Measurements from ENCODE around the gene SMAD7. TPM values are rescaled to one million over a fixed set of nuclear protein-coding genes. Genes with fewer than 3 reads are reported as not detected.
A peak's percentile ranks its signal among the peaks of the same experiment; 100 is the strongest.

The SMAD7 gene
- total RNA-seq, 2 experiments from 2014 or later, result 244 to 254 TPM

GRCh38 chr18:48934723-48935432 is 15.9 kb downstream of the SMAD7 start:
- no peak overlapping the region for H3K27ac ChIP-seq (ENCODE audit: low read depth in 1 of 2, low read length in 2 of 2)

DNA sequence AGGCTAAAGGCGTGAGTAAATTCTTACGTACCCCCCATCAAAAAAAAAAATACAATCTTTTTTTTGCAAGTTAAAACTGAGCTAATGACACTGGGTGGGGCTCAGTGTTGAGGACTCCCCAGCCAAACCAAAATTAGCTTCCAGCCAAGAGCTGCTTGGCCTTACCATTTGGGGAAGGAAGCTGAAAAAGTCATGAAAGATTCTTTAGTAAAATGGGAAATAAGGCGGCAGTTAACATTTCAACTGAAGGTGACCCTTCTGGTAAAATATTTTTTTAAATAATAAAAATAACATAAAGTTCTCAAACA is 16.4 kb downstream of the SMAD7 start:
- Histone ChIP-seq H3K27me3 (ENCODE audit: control insufficient read depth in 1 of 2, insufficient read depth in 2 of 2, low read length in 2 of 2) (no peaks in the 10 kb centered on the region), H3K36me3 (ENCODE audit: insufficient read depth, low read length) (peaks cover 6% of the 10 kb centered on the region), H3K27ac (ENCODE audit: low read depth in 1 of 2, low read length in 2 of 2) (no peak overlapping the region), H3K4me3 (ENCODE audit: low read length) (peak overlapping the region; percentile 1), H3K9me3 (ENCODE audit: control insufficient read depth in 1 of 2, insufficient read depth in 1 of 2, low read length in 2 of 2) (no peaks in the 10 kb centered on the region), H3K4me1 (ENCODE audit: insufficient read depth, low read length) (peaks cover 88% of the 10 kb centered on the region)
- TF ChIP-seq CTCF (IDR thresholded peaks at IDR 0.05), result no peak
- no peak for DNase-seq
- CTCF ChIA-PET, result no interaction called here
- peak overlapping the region; percentile 29 for H3K27ac Mint-ChIP-seq
- POLR2A ChIA-PET, result interaction anchor here (3.0 kb wide), 1 partner anchor 14 kb away, joined by 12 read pairs; no protein-coding TSS in a partner anchor
- peaks cover 10% of the 10 kb centered on the region for H3K36me3 Mint-ChIP-seq (ENCODE audit: low read depth)
- peak overlapping the region; percentile 32 for H3K4me3 Mint-ChIP-seq
- intact Hi-C loops (cut with DNase I, micrococcal nuclease), result no loop called here
- H3K9me3 Mint-ChIP-seq, result no peaks in the 10 kb centered on the region
- H3K27me3 Mint-ChIP-seq, result no peaks in the 10 kb centered on the region
- no peak for ATAC-seq (ENCODE audit: poor library complexity)
- H3K4me1 Mint-ChIP-seq (ENCODE audit: low read depth), result peaks cover 92% of the 10 kb centered on the region

More at GRCh38 chr18:48934723-48935432, 15.9 kb downstream of the SMAD7 start:
- Mint-ChIP-seq H3K27me3 (no peaks in the 10 kb centered on the region), H3K27ac (peak overlapping the region; percentile 29), H3K4me3 (peak overlapping the region; percentile 46), H3K4me1 (ENCODE audit: low read depth) (peaks cover 92% of the 10 kb centered on the region), H3K36me3 (ENCODE audit: low read depth) (peaks cover 15% of the 10 kb centered on the region), H3K9me3 (no peaks in the 10 kb centered on the region)
- Histone ChIP-seq H3K36me3 (ENCODE audit: insufficient read depth, low read length) (peaks cover 6% of the 10 kb centered on the region), H3K9me3 (ENCODE audit: control insufficient read depth in 1 of 2, insufficient read depth in 1 of 2, low read length in 2 of 2) (no peaks in the 10 kb centered on the region), H3K4me1 (ENCODE audit: insufficient read depth, low read length) (peaks cover 88% of the 10 kb centered on the region), H3K4me3 (ENCODE audit: low read length) (peak overlapping the region; percentile 1), H3K27me3 (ENCODE audit: control insufficient read depth in 1 of 2, insufficient read depth in 2 of 2, low read length in 2 of 2) (no peaks in the 10 kb centered on the region)
- CTCF ChIA-PET, result no interaction called here
- no peak for TF ChIP-seq CTCF (IDR thresholded peaks at IDR 0.05)
- peak in 1 of 14 experiments; percentile 45 for DNase-seq
- no peak for ATAC-seq (ENCODE audit: poor library complexity)
- intact Hi-C loops (cut with DNase I, micrococcal nuclease), result no loop called here
- POLR2A ChIA-PET, result interaction anchor here (3.0 kb wide), 1 partner anchor 13 kb away, joined by 12 read pairs; no protein-coding TSS in a partner anchor

DNA sequence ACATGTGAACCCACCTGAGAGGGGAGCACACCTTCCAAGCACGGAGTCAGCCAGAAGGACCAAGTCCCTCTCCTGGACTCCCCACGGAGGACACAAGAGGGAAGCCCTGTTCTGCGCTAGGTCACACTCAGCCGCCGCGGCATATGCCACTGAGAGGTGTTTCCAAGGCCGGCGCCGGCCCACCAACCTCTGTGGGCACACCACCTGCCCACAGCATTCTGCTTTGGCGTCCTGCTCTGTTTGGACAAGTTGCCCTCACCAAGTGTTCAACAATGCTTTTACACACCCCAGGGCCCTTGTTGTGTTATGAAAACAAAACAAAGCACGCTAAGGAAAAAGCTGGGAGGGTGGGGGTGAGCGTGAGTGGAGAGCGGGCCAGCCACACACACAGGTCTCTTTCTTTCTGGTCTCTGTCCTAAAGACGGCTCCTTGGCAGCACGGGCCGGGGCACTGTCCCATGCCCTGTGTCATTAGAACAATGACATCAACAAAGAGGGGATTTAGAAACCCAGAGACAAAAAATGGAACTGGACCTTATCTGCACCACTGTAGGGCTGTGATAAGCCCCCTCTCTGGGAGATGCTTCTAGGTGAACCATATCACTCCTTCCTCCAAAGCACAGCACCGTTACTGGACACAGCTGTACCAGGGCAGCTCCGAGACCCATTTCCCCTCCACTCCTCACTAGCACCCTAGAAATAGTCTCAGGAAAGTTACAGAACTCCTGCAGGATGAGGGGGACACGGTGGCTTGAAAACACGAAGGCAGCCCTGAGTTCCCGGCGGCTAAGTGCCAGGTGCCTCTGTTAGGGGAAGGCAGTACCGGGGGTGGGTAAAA is 17.0 kb downstream of the SMAD7 start:
- H3K4me1 Mint-ChIP-seq (ENCODE audit: low read depth), result peaks cover 95% of the 10 kb centered on the region
- H3K4me3 ChIP-seq (ENCODE audit: low read length), result no peak overlapping the region
- H3K27me3 Mint-ChIP-seq, result no peaks in the 10 kb centered on the region
- CTCF ChIA-PET, result interaction anchor here (1.1 kb wide), 1 partner anchor 22 kb away, joined by 3 read pairs; no protein-coding TSS in a partner anchor
- peaks cover 6% of the 10 kb centered on the region for H3K36me3 ChIP-seq (ENCODE audit: insufficient read depth, low read length)
- H3K27ac Mint-ChIP-seq, result peak overlapping the region; percentile 72
- peak overlapping the region; percentile 32 for H3K4me3 Mint-ChIP-seq
- POLR2A ChIA-PET, result interaction anchor here (1.9 to 3.0 kb wide), 2 partner anchors 14 to 18 kb away, joined by 9 to 12 read pairs; no protein-coding TSS in a partner anchor
- intact Hi-C loops (cut with DNase I, micrococcal nuclease), result no loop called here
- no peak for TF ChIP-seq CTCF (IDR thresholded peaks at IDR 0.05)
- no peak overlapping the region for H3K27ac ChIP-seq (ENCODE audit: low read depth in 1 of 2, low read length in 2 of 2)
- H3K27me3 ChIP-seq (ENCODE audit: control insufficient read depth in 1 of 2, insufficient read depth in 2 of 2, low read length in 2 of 2), result no peaks in the 10 kb centered on the region
- ATAC-seq (ENCODE audit: poor library complexity) (no peak), DNase-seq (no peak)
- no peaks in the 10 kb centered on the region for H3K9me3 ChIP-seq (ENCODE audit: control insufficient read depth in 1 of 2, insufficient read depth in 1 of 2, low read length in 2 of 2)
- H3K4me1 ChIP-seq (ENCODE audit: insufficient read depth, low read length), result peaks cover 89% of the 10 kb centered on the region
- peaks cover 14% of the 10 kb centered on the region for H3K36me3 Mint-ChIP-seq (ENCODE audit: low read depth)
- no peaks in the 10 kb centered on the region for H3K9me3 Mint-ChIP-seq
